Measurements from ENCODE around the gene CFAP68.

CFAP68 gene, protein sequence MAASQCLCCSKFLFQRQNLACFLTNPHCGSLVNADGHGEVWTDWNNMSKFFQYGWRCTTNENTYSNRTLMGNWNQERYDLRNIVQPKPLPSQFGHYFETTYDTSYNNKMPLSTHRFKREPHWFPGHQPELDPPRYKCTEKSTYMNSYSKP

GRCh38 chr11:111878849-111879636 lies at the start of gene CFAP68, which contains the start of gene FDXACB1:
TSS of gene CFAP68 (plus strand) at chr11:111879541. CDS start at chr11:111879561, 20 bp downstream.
TSS of gene FDXACB1 (minus strand) at chr11:111879165. CDS start at chr11:111879132, 33 bp downstream.
- DNase-seq = peak; percentile 96

DNA sequence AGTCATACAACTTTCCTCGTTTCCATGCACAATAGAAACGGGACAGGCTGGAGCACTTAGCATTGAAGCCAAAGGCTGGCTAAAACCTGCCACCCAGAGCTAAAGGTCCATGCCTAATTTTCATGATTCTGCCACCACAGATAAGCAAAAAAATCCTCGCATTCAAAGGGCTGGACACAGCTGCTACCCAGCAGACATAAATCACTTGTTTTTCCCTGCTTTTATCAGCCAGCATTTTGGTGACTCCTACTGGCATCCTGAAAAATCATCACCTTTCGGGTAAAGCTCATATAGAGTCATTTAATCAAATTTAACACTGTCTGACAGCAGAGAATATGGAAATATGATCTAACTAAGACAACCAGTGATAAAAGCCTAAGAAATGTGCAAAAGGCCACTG lies 45.8 kb upstream of the CFAP68 start:
- no peak for DNase-seq

DNA sequence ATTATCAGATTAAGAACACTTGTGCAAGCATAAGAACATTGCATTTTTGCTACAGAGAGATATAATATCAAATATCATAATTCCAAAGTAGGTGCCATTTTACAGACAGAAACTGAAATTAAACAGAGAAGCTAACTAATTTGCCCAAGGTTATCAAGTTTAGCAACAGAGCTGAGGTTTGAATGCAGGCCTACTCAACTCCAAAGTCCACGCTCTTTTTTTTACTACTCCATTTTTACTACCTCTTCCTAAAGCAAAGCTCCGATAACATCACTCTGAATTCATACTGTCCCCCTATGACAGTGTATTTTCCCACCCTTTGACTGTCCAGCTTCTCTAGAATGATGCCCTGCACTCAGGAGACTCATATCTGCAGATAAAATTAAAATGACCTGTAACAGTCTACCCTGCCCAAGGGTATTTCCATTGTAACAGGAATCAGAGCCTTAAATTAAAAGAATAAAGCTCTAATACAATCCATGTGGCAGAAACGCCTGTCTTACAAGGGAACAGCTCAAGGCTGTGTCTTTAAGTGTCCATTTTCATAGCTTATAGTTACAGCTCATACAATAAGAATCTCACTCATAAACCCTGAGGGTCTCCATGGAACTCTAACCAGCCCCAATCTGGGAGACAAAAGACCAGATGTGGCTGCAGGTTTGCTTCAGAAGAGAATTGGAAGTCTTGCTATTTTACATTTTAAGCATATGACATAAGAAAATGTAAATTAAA lies 44.7 kb upstream of the CFAP68 start:
- DNase-seq = no peak

DNA sequence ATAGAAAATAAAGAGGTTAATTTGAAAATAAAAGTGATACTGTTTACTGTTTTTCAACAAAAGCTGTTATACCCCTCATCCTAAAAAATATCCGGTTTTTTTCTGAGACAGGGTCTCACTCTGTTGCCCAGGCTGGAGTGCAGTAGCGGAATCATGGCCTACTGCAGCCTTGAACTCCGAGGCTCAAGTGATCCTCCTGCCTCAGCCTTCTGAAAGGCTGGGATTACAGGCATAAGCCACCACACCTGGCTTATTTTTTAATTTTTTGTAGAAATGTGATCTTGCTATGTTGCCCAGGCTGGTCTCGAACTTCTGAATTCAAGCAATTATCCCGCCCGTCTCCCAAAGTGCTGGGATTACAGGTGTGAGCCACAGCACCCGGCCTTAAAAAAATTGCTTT lies 43.7 kb upstream of the CFAP68 start:
- DNase-seq = no peak

DNA sequence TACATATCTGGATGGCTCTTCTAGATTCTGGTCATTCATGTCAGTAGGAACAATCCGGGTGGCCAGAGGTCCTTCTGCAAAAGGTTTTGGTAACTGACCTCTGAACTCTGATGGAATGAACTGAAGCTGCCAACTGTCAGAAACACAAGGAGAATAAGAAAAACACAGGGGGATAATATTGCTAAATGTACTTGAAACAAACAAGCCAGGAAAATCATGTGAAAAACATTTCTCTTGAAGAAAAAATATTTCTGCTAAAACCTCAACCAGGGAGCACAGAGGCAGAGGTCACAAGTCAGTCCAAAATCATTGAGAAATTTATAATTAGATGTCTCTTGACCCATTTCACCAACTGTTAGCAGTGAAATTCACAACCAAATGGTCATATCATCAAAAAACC lies 43.2 kb upstream of the CFAP68 start:
- DNase-seq = no peak

- DNase-seq = no peak
Measured at GRCh38 chr11:111836721-111837120, 42.6 kb upstream of the CFAP68 start.

- DNase-seq = no peak
Measured at GRCh38 chr11:111837366-111837891, 41.9 kb upstream of the CFAP68 start.

DNA sequence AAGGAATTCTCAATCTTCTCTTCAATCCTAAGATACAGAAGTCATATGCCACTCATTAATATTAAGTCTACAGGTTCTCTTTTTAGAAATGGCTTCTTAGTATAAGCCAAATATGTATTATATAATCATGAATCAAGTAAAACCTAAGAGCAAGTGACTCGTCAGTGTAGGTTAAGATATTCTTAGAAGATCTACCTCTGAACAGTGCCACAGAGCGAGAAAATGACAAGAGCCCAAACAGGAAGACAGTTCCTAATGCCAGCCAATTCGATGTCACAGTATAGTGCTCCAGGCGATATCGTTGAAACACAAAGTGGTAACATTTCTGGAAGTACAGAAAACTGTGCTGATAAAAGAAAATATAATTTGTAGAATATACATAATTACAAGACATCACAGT lies 41.3 kb upstream of the CFAP68 start:
- DNase-seq = no peak

DNA sequence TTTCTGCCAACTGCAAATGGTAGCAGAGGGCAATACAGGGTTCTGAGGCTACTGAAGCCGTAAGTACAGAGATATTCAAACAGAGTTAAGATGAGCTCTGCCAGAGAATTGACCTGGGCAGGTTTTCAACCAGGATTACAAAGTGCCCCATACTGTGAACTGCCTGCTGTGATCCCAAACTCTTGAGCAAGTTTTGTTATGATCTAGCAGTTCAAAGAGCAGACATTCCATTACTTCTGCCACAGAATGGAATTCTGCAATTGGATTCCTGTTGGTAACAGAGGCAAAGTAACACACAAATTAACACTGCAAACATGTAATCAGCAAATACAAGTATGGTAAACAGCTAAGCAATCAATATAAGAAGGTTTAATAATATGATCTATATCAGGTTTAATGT lies 39.2 kb upstream of the CFAP68 start:
- DNase-seq = no peak

GRCh38 chr11:111841370-111842053 lies 37.8 kb upstream of the CFAP68 start:
- DNase-seq = peak; percentile 58

- DNase-seq = no peak
Measured at GRCh38 chr11:111843661-111844060, 35.7 kb upstream of the CFAP68 start.

- DNase-seq = no peak
Measured at GRCh38 chr11:111845276-111846028, 33.9 kb upstream of the CFAP68 start.

DNA sequence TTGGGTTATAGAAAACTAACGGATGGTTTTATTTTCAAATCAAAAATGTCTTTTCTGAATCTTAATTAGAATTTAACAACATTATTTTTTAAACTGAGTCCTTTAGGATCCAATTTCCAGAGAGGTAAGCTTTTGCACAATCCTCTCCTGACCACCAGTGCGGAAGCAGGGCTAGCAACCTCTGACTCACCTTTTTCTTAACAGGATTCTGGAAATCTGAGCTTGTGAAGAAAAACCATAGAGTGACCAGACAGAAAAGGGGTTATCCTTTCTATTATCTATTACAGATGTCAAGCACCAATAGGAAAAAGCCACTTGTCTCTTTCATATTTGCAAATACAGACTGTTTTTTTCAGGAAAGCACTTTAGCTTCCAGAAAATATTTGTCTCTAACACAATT lies 33.3 kb upstream of the CFAP68 start:
- DNase-seq = no peak

GRCh38 chr11:111846636-111847035 lies 32.7 kb upstream of the CFAP68 start:
- DNase-seq = no peak

DNA sequence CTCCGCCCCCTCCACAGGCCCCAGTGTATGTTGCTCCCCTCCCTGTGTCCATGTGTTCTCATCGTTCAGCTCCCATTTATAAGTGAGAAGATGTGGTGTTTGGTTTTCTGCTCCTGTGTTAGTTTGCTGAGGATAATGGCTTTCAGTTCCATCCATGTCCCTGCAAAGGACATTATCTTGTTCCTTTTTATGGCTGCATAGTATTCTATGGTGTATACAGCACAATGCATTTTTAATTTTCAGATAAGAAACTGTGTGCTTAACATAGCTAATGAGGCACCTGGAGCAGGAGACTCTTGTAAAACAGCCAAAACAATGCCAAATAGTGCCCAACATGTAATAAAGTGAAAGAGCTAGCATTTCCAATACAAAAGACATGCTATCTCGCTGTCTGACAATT lies 29.7 kb upstream of the CFAP68 start:
- no peak for DNase-seq

GRCh38 chr11:111851067-111851466 lies 28.3 kb upstream of the CFAP68 start:
- no peak for DNase-seq

DNA sequence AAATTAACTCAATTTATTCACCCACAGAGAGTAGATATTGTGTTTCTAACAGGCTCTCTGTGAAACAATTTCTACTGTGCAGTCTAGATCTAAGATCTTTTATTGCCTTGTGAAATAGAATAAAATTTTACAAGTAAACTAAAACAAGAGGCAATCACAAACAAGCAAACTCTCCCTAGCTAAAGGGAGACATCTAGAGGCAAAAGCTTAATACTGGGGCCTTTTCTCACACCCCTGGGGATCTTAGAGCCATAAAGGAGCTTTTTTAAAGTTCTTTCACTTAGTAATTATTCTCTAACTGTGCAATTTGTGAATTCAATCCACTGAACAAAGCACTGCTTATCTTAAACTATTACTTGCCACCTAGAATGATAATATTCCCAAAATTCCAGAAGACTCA lies 27.7 kb upstream of the CFAP68 start:
- DNase-seq = no peak

- no peak for DNase-seq
Measured at GRCh38 chr11:111852103-111852502, 27.2 kb upstream of the CFAP68 start.

DNA sequence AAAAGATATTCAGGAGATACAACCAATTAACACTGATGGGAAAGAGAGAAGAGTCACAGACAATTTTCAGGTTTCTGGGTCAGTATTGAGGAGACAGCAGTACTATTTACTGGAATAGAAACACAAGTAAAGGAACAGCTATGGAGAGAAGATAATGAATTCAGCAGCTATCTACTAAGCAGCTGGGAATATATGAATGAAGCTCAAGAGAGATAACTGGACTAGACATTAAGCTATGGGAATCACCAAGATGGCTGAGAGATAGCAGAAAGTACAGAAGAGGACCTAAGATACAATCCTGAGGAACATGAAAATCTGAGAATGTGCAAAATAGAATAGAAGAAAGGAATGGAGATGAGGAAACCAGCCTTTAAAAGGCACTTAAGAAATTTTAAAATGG lies 23.8 kb upstream of the CFAP68 start:
- DNase-seq = no peak

DNA sequence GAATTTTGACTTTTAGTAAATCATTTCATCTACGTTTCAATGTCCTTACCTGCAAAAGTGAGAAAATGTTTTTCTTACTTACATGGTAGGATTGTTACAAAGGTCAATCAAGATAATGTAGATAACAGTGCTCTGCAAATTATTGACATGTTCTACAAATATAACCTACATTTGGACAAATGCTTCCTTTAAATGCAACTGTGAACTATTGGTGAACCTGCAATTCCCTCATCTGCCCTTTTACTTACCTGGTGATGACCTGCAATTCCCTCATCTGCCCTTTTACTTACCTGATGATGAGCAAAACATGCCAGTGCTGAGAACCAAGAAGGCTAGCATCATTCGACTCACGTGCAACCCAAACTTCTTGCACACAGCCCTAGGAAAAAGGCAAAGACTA lies 19.1 kb upstream of the CFAP68 start:
- no peak for DNase-seq

DNA sequence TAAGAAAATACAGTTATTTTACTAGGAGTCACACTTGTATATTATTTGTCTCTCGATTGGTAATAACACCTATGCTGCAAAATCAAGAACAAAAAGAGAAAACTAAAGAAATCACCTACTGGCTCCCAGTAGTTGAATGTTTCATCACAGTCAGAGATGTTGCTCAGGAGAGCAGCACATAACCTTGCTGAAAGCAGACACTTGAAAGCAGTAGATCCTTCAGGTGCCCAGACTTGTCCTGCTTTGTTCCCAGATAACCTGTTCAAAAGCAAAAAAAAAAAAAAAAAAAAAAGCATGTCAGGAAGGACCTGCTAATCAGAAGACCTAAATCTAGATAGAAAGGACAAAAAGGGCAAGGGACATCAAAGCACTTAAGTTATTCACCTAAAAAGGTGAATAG lies 9.2 kb upstream of the CFAP68 start:
- DNase-seq = no peak

DNA sequence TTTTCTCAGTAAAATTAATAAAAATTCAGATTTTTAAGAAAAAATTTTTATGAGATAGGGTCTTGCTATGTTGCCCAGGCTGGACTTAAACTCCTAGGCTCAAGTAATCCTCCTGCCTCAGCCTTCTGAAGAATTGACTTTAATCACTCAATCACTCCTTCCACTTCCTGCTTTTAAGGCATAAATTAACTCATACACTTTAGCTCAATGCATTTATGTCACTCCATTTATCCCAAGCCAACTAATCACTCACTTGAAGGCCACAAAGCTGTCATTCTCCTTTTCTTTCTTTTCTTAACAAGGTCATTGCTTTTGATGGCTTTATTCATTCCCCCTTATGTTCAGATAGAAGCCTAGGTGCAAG lies 8.8 kb upstream of the CFAP68 start:
- DNase-seq = no peak

Data from NCI-H2029 treated with DMSO at 0.1 percent for 48 hours (cell line).